Activated CD4-positive, CD25-positive, alpha-beta regulatory T cell treated with anti-CD3 and anti-CD28 coated beads, Interleukin-2, amount 50 U/mL, for 16 hours (primary cell): Measurements from ENCODE around the gene WDR27.
"Not testable (repeated sequence)": the region's sequence is repeated elsewhere in the genome, so short reads cannot be mapped to it uniquely, and the experiment has no call there.

ENCODE experiments used
- DNase-seq: peaks from one replicate; pipeline ENCODE4 v3.0.0-alpha.2; 2020; ENCODE audit warnings: low read depth, low spot score

WDR27 gene

GRCh38 chr6:169479783-169480495, 221.9 kb downstream of the WDR27 start:
- DNase-seq, result no peak

- no peak for DNase-seq
These were observed 227.5 kb downstream of the WDR27 start for GRCh38 chr6:169474362-169474761.

GRCh38 chr6:169473663-169474062, 228.2 kb downstream of the WDR27 start:
- no peak for DNase-seq

GRCh38 chr6:169472786-169473416, 228.9 kb downstream of the WDR27 start:
- no peak for DNase-seq

- no peak for DNase-seq
These were observed 231.0 kb downstream of the WDR27 start for GRCh38 chr6:169470790-169471189.

GRCh38 chr6:169469028-169469427, 232.8 kb downstream of the WDR27 start:
- DNase-seq, result no peak

- DNase-seq, result not testable (repeated sequence)
These were observed 234.1 kb downstream of the WDR27 start for GRCh38 chr6:169467755-169468154.

- DNase-seq, result not testable (repeated sequence)
These were observed 235.6 kb downstream of the WDR27 start for GRCh38 chr6:169466256-169466655.

GRCh38 chr6:169457762-169458161, 244.1 kb downstream of the WDR27 start:
- DNase-seq, result no peak

- no peak for DNase-seq
These were observed 245.0 kb downstream of the WDR27 start for GRCh38 chr6:169456840-169457239.

- DNase-seq, result no peak
These were observed 246.4 kb downstream of the WDR27 start for GRCh38 chr6:169455470-169455869.

GRCh38 chr6:169454872-169455204, 247.0 kb downstream of the WDR27 start:
- DNase-seq, result no peak

GRCh38 chr6:169454204-169454871, 247.5 kb downstream of the WDR27 start:
- DNase-seq, result no peak

GRCh38 chr6:169452869-169453620, 248.8 kb downstream of the WDR27 start:
- no peak for DNase-seq

GRCh38 chr6:169452117-169452868, 249.5 kb downstream of the WDR27 start:
- DNase-seq, result no peak

- DNase-seq, result no peak
These were observed 250.6 kb downstream of the WDR27 start for GRCh38 chr6:169451065-169451838.

GRCh38 chr6:169450097-169450496, 251.7 kb downstream of the WDR27 start:
- no peak for DNase-seq

- DNase-seq, result no peak
These were observed 252.6 kb downstream of the WDR27 start for GRCh38 chr6:169449221-169449620.

- no peak for DNase-seq
These were observed 255.9 kb downstream of the WDR27 start for GRCh38 chr6:169445661-169446581.

- DNase-seq, result no peak
These were observed 256.6 kb downstream of the WDR27 start for GRCh38 chr6:169445227-169445626.
